Measurements from ENCODE around the gene OPA1.

DNA sequence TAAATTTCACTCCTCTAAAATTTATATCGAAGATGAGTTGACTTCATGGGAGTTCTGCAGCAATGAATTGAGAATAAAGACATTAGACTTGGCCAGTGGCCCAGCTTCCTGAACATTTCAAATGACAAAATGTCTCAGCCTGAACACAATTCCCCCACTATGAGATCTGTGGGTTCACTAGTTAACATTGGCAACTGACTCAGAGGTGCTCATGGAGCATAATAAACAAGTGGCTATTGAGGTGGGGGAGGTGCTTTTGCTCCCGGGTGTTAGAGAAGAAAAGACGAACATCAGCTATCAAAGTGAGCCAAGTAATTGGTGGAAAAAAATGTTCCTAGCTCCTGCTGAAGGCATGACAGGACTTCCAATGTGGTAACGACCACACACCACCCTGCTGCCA, 44.6 kb upstream of the OPA1 start:
- TF ChIP-seq, protein P1, sequence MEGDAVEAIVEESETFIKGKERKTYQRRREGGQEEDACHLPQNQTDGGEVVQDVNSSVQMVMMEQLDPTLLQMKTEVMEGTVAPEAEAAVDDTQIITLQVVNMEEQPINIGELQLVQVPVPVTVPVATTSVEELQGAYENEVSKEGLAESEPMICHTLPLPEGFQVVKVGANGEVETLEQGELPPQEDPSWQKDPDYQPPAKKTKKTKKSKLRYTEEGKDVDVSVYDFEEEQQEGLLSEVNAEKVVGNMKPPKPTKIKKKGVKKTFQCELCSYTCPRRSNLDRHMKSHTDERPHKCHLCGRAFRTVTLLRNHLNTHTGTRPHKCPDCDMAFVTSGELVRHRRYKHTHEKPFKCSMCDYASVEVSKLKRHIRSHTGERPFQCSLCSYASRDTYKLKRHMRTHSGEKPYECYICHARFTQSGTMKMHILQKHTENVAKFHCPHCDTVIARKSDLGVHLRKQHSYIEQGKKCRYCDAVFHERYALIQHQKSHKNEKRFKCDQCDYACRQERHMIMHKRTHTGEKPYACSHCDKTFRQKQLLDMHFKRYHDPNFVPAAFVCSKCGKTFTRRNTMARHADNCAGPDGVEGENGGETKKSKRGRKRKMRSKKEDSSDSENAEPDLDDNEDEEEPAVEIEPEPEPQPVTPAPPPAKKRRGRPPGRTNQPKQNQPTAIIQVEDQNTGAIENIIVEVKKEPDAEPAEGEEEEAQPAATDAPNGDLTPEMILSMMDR (IDR thresholded peaks at IDR 0.05; ENCODE audit: control extremely low read depth in 1 of 3, insufficient read depth in 1 of 3, low read depth in 1 of 3, low read length in 3 of 3), result no peak
- TF ChIP-seq JUN (IDR thresholded peaks at IDR 0.05; ENCODE audit: low read depth, low read length) (no peak), TAF1 (IDR thresholded peaks at IDR 0.05; ENCODE audit: low read depth, low read length) (no peak), POLR2AphosphoS5 (IDR thresholded peaks at IDR 0.05; ENCODE audit: low read depth, low read length) (no peak), NRF1 (IDR thresholded peaks at IDR 0.05; ENCODE audit: low read depth, low read length) (no peak)

Data from H1 (cell line).